HFFc6 (cell line): Measurements from ENCODE around the gene ZNF701. TPM values are rescaled to one million over a fixed set of nuclear protein-coding genes. Genes with fewer than 3 reads are reported as not detected.
A peak's percentile ranks its signal among the peaks of the same experiment; 100 is the strongest.
"Not testable (repeated sequence)": the region's sequence is repeated elsewhere in the genome, so short reads cannot be mapped to it uniquely, and the experiment has no call there.

Experiments
- DNase-seq: peaks from one replicate; pipeline ENCODE4 v3.0.0-alpha.2; 2018
- H3K27ac Mint-ChIP-seq: 2 replicates; pipeline ENCODE4 v1.8.0; 2020; ENCODE audit warnings: mild to moderate bottlenecking, mixed read lengths
- H3K27me3 Mint-ChIP-seq: 2 replicates; pipeline ENCODE4 v1.8.0; 2021; ENCODE audit warnings: mild to moderate bottlenecking, moderate library complexity, mixed read lengths; ENCODE audit not compliant: insufficient read depth
- H3K36me3 Mint-ChIP-seq: 2 replicates; pipeline ENCODE4 v1.8.0; 2021; ENCODE audit warnings: low read depth, mixed read lengths
- H3K4me1 Mint-ChIP-seq: 2 replicates; pipeline ENCODE4 v1.8.0; 2020; ENCODE audit warnings: low read depth, mixed read lengths
- H3K4me3 Mint-ChIP-seq: 2 replicates; pipeline ENCODE4 v1.8.0; 2020; ENCODE audit warnings: mild to moderate bottlenecking, moderate library complexity, mixed read lengths
- H3K9me3 Mint-ChIP-seq: 2 replicates; pipeline ENCODE4 v1.8.0; 2020; ENCODE audit warnings: mild to moderate bottlenecking, mixed read lengths
- CTCF ChIP-seq: fragments of 200-600 bp; sonication (generic); IDR thresholded peaks from 2 replicates; pipeline ENCODE4 v1.5.0; 2021; ENCODE audit warnings: antibody characterized with exemption, mild to moderate bottlenecking
- total RNA-seq, 6 experiments: library from RNA; stranded (reverse); fragmentation: NEBNext Ultra II Directional; extraction: Animal tissue kit (Norgen Biotek cat#: 25700); gene quantifications; 2 replicates in 1 of 6; 3 replicates in 5 of 6; pipeline ENCODE4 v1.2.3, GENCODE V29; 2021

ZNF701 gene
- total RNA-seq, 6 experiments from 2014 or later, result 7.0 to 10.0 (median 8.5) TPM

GRCh38 chr19:52566121-52566520, 4.0 kb upstream of the ZNF701 start:
- Mint-ChIP-seq H3K4me3 (no peak overlapping the region), H3K4me1 (peaks cover 16% of the 10 kb centered on the region), H3K36me3 (peaks cover 65% of the 10 kb centered on the region)

GRCh38 chr19:52566588-52566987, 3.5 kb upstream of the ZNF701 start:
- peaks cover 19% of the 10 kb centered on the region for H3K4me1 Mint-ChIP-seq
- H3K4me3 Mint-ChIP-seq, result no peak overlapping the region
- no peak overlapping the region; the same call in none of the 2 replicates for H3K27ac Mint-ChIP-seq
- H3K27me3 Mint-ChIP-seq, result peaks cover 8% of the 10 kb centered on the region; the same call in 1 of the 2 replicates
- H3K9me3 Mint-ChIP-seq, result peaks cover 78% of the 10 kb centered on the region
- H3K36me3 Mint-ChIP-seq, result peaks cover 65% of the 10 kb centered on the region
- DNase-seq, result peak; percentile 70
- TF ChIP-seq CTCF, result no peak

More at GRCh38 chr19:52566121-52566520, 4.0 kb upstream of the ZNF701 start:
- no peak overlapping the region for H3K27ac Mint-ChIP-seq
- TF ChIP-seq CTCF, result no peak
- no peak for DNase-seq
- H3K27me3 Mint-ChIP-seq, result peaks cover 8% of the 10 kb centered on the region; the same call in 1 of the 2 replicates
- H3K9me3 Mint-ChIP-seq, result peaks cover 78% of the 10 kb centered on the region

- Mint-ChIP-seq H3K27ac (no peak overlapping the region), H3K4me1 (peaks cover 19% of the 10 kb centered on the region), H3K27me3 (peaks cover 8% of the 10 kb centered on the region; the same call in 1 of the 2 replicates), H3K9me3 (peaks cover 66% of the 10 kb centered on the region), H3K4me3 (no peak overlapping the region), H3K36me3 (peaks cover 66% of the 10 kb centered on the region)
- no peak for TF ChIP-seq CTCF
- no peak for DNase-seq
Observed at GRCh38 chr19:52567921-52568320, 2.2 kb upstream of the ZNF701 start.

GRCh38 chr19:52569638-52569999, 468 bp upstream of the ZNF701 start:
- peak overlapping the region; percentile 91 for H3K4me3 Mint-ChIP-seq
- H3K9me3 Mint-ChIP-seq, result peaks cover 49% of the 10 kb centered on the region
- DNase-seq, H3K27me3 Mint-ChIP-seq: not testable (repeated sequence)
- peaks cover 63% of the 10 kb centered on the region for H3K36me3 Mint-ChIP-seq
- peak overlapping the region; percentile 92 for H3K27ac Mint-ChIP-seq
- H3K4me1 Mint-ChIP-seq, result peaks cover 19% of the 10 kb centered on the region

GRCh38 chr19:52584736-52585440, 14.8 kb downstream of the ZNF701 start:
- peaks cover 78% of the 10 kb centered on the region for H3K36me3 Mint-ChIP-seq
- H3K27ac Mint-ChIP-seq, result no peak overlapping the region
- no peak overlapping the region for H3K4me3 Mint-ChIP-seq
- peaks cover 2% of the 10 kb centered on the region for H3K27me3 Mint-ChIP-seq
- DNase-seq, result no peak
- H3K4me1 Mint-ChIP-seq, result no peaks in the 10 kb centered on the region
- no peak for TF ChIP-seq CTCF
- peaks cover 40% of the 10 kb centered on the region for H3K9me3 Mint-ChIP-seq

GRCh38 chr19:52585604-52586003, 15.5 kb downstream of the ZNF701 start:
- DNase-seq, result no peak
- no peaks in the 10 kb centered on the region for H3K4me1 Mint-ChIP-seq
- H3K27me3 Mint-ChIP-seq, result peaks cover 3% of the 10 kb centered on the region
- H3K4me3 Mint-ChIP-seq, result no peak overlapping the region
- H3K36me3 Mint-ChIP-seq, result peaks cover 83% of the 10 kb centered on the region
- no peak for TF ChIP-seq CTCF
- peaks cover 43% of the 10 kb centered on the region for H3K9me3 Mint-ChIP-seq
- H3K27ac Mint-ChIP-seq, result no peak overlapping the region
